ENCODE data around the gene TIMP2.

Gene TIMP2

GRCh38 chr17:78831688-78832540 lies 93.3 kb downstream of the TIMP2 start:
- no peak for DNase-seq

GRCh38 chr17:78829477-78829876 lies 95.7 kb downstream of the TIMP2 start:
- no peak for DNase-seq

DNA sequence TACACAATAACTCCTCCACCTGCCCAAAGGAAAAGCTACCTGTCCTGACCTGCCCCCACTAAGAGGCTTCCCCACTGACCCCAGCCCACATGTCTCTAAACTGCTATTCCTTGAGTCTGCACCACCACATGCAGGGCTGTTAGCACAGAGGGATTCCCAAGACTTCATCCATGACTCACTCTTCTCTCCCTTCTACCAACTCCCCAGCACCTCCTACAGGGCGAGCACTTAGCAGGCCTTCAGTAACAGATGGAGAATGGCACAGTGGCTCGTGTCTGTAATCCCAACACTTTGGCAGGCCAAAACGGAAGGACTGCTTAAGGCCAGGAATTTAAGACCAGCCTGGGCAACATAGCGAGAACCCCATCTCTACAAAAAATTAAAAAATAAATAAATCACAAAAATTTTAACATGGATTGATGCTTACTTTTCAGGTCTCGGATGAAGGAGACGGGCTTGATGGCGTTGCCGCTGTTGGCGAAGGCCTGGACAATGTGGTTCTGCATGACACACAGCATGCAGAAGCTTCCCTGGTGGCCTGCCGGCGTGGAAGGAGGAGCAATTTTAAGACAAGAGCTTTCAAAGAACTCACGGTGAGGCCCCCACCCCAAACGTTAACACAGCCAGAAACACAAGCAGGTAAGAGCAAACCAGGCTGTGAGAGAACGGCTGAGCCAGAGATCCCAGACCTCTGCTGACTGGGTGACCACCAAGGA lies 96.6 kb downstream of the TIMP2 start:
- DNase-seq, result no peak

- DNase-seq, result peak in 1 of 2 donors; percentile 41
Measured at GRCh38 chr17:78826836-78827509, 98.2 kb downstream of the TIMP2 start.

GRCh38 chr17:78826421-78826820 lies 98.8 kb downstream of the TIMP2 start:
- DNase-seq, result no peak

GRCh38 chr17:78825696-78826095 lies 99.5 kb downstream of the TIMP2 start:
- no peak for DNase-seq

DNA sequence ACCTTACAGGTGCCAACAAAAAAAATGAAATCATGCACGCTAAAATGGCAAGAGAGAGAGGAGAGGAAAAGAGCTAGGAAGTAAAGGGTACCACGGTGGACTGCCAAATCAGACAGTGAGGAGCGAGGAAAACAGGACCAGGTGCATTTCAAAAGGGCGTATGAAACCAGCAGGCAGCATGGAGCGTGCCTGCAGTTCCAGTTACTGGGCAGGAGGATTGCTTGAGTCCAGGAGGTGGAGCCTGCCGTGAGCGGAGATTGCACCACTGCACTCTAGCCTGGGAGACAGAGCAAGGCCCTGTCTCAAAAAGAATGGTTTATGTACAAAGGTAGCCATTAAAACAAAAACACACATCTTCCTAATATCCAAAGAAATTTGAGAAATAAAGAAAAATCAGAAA lies 100.9 kb downstream of the TIMP2 start:
- DNase-seq, result no peak

- DNase-seq, result no peak
Measured at GRCh38 chr17:78823282-78824046, 101.7 kb downstream of the TIMP2 start.

DNA sequence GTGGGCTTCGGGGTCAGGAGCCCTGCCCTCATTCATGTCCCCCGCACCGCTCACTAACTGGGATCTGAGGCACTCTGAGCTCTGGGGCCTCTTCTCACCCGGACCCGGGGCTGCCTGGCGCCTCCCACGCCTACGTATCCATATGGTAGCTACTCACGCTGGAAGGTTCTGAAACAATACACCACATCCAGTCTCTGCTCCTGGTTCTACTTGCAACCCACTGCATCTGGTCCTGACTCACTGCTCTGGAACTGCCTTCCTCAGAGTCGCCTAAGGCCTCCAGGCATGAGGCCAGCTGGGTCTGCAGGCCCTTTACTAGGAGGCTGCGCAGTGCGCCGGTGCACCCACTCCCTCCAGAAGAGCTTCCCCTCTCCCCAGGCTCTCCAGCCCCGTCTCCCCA lies 102.6 kb downstream of the TIMP2 start:
- no peak for DNase-seq

- DNase-seq, result no peak
Measured at GRCh38 chr17:78821961-78822360, 103.2 kb downstream of the TIMP2 start.

- DNase-seq, result no peak
Measured at GRCh38 chr17:78820841-78821240, 104.3 kb downstream of the TIMP2 start.

- no peak for DNase-seq
Measured at GRCh38 chr17:78819806-78820792, 105.1 kb downstream of the TIMP2 start.

DNA sequence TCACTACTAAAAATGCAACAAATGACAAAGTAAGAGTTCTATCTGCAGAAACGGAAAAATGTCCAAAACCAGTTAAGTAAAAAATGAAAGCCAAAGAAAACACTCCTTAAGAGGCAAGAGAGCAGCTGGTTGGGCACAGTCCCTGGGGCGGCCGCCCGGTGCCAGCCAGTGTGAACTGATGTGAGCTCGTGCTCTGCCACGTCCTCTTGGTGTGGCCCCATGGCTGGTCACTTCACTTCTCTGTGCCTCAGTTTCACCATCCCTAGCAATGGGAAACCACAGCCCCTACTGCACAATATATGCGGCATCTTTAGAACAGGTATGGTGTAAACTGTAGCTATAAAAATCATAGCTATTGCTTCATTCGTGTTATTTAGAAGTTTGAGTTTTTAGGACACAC lies 105.8 kb downstream of the TIMP2 start:
- DNase-seq, result no peak

DNA sequence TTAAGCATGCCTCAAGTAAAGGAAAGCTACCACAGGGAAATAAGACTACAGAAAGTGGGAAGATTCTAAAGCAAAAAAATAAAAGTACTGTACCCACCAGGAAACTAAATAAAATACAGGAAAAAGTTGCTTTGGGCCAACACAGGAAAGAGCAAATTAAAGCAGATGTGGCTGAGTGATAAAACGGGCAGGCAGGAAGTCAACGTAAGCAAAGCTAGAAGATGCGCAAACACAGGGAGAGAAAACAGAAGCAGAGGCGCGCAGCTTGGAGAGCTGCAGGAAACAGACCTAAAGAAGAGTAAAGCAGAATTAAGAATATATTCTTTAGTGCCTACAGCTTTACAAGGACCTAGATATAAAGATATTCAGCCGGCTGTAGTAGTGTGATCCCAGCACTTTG lies 106.3 kb downstream of the TIMP2 start:
- DNase-seq, result peak; percentile 69 to 70

DNA sequence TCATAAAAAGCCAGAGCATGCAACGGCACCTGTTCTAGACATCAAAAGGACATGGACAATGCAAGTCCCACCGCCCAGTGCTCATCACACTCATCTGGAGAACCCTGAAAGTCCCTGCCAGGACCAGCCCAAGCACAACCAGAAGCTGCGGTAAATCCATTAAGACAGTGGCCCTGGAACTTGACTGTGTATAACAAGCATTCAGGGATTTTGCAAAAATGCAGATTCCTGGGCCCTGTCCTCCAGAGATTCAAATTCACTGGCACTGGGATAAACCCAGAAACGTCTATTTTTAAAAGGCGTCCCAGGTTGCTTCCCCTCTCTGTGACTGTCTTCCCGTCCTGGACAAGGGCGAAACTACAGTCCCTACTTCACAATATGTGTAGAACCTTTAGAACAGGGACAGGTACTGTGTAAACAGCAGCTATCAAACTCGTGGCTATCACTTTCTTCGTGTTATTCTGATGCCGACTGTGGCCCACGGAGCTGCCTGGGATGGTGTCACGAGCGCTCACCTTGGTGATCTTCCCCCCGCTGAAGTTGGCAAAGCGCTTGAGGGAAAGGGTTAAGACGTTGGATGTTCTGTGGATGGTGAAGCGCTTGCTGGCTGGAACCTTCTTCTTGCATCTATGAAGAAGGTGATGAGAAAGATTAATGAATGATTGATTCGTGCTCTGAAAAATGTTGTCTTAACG lies 106.9 kb downstream of the TIMP2 start:
- no peak for DNase-seq

GRCh38 chr17:78817123-78817522 lies 108.1 kb downstream of the TIMP2 start:
- DNase-seq, result peak; percentile 78 to 85

DNA sequence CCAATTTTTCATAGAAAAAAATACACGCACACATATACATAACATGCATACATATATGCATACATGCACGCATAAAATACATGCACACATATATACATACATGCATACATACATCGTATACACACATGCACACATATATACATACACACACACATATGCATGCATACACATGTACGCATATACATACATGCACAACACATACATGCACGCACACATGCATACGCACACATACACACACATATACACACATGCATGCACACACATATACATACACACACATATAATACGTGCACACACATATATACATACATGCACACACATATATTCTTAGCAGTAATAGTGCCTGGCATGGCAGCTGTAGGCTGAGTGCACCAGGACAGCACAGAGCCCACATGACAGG lies 109.5 kb downstream of the TIMP2 start:
- no peak for DNase-seq

- no peak for DNase-seq
Measured at GRCh38 chr17:78812855-78813254, 112.3 kb downstream of the TIMP2 start.

DNA sequence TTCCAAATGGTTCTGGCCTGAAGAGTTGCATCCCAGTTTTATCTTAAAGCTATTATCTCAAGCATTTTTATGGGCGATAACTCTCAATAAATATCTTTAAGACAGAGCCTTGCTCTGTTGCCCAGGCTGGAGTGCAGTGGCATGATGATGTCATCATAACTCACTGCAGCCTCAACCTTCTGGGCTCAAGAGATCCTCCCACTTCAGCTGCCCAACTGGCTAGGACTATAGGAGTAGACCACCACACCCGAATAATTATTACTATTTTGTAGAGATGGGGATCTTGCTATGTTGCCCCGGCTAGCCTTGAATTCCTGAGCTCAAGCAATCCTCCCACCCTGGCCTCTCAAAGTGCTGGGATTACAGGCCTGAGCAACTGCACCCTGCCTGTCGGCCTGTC lies 117.0 kb downstream of the TIMP2 start:
- no peak for DNase-seq

GRCh38 chr17:78806451-78806850 lies 118.7 kb downstream of the TIMP2 start:
- DNase-seq, result peak; percentile 71 to 77

DNA sequence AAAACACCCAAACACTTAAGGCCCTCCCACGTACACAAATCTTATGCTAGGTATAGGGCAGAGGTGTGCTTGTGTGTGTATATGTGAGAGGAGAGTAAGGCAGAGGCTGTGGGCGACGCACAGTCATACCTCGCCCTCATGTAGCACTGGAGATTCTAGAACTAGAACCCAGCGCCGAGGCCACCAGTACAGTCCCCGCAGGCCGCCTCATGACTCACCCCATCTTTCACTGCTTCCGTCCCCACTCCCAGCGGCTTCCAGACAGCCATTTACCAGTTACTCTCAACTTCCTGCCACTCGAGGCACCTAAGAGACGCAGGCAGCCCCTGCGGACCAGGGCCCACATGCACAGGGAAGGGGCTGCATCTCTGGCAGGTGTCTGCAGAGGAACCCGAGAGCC lies 119.9 kb downstream of the TIMP2 start:
- DNase-seq, result peak; percentile 50 to 63
